Vagina (tissue), 2 donors: ENCODE measurements around the gene S1PR4. TPM values are rescaled to one million over a fixed set of nuclear protein-coding genes. Genes with fewer than 3 reads are reported as not detected.
A peak's percentile ranks its signal among the peaks of the same experiment; 100 is the strongest.

Experiments used
- DNase-seq, 2 donors: peaks; one replicate each; pipeline ENCODE4 v3.0.0-alpha.2; 2017; ENCODE audit errors: extremely low spot score in 2 of 2
- H3K27ac ChIP-seq: fragments of 200-600 bp; sonication (generic); one replicate; pipeline ENCODE4 v1.5.1; 2019
- H3K27me3 ChIP-seq: fragments of 200-600 bp; sonication (generic); one replicate; pipeline ENCODE4 v1.5.1; 2019
- H3K36me3 ChIP-seq, 2 donors: fragments of 200-600 bp; sonication (generic); one replicate each; pipeline ENCODE4 v1.5.1; 2017 to 2019
- H3K4me1 ChIP-seq: fragments of 200-600 bp; sonication (generic); one replicate; pipeline ENCODE4 v1.5.1; 2019
- H3K4me3 ChIP-seq, 2 donors: fragments of 200-600 bp; sonication (generic); 1 replicate in 1 of 2; 2 replicates in 1 of 2; pipeline ENCODE4 v1.5.1; 2016 to 2019
- H3K9me3 ChIP-seq: fragments of 200-600 bp; sonication (generic); one replicate; pipeline ENCODE4 v1.5.1; 2019
- CTCF ChIP-seq, 3 experiments: fragments of 450-650 bp in 2 of 3; fragments of 200-600 bp in 1 of 3; sonication (generic) in 1 of 3; IDR thresholded peaks; one replicate each; pipeline ENCODE4 v1.5.1; 2017 to 2019; ENCODE audit warnings: antibody characterized with exemption in 3 of 3, mild to moderate bottlenecking in 2 of 3, moderate library complexity in 2 of 3
- POLR2A ChIP-seq, 2 donors: fragments of 450-650 bp; IDR thresholded peaks; one replicate each; pipeline ENCODE4 v1.6.1; 2017; ENCODE audit warnings: antibody characterized with exemption in 2 of 2, mild to moderate bottlenecking in 2 of 2, moderate library complexity in 2 of 2
- POLR2AphosphoS5 ChIP-seq, 2 donors: sonication (generic); formaldehyde crosslinking; IDR thresholded peaks; one replicate each; pipeline ENCODE4 v1.9.0; 2017; ENCODE audit warnings: antibody characterized with exemption in 2 of 2, mild to moderate bottlenecking in 2 of 2, low read depth in 1 of 2; ENCODE audit not compliant: insufficient read depth in 1 of 2
- intact Hi-C: fragments of 100-400 bp; cut with DNase I; formaldehyde crosslinking; loops from one replicate; pipeline ENCODE4 v1.15.1; 2023
- total RNA-seq: library from RNA; depleted of rRNA; stranded (reverse); fragments of >200 nt; gene quantifications from one replicate; pipeline ENCODE4 v1.2.3, GENCODE V29; 2016

S1PR4 gene
- total RNA-seq, 1 donor from 2014 or later = not detected

DNA sequence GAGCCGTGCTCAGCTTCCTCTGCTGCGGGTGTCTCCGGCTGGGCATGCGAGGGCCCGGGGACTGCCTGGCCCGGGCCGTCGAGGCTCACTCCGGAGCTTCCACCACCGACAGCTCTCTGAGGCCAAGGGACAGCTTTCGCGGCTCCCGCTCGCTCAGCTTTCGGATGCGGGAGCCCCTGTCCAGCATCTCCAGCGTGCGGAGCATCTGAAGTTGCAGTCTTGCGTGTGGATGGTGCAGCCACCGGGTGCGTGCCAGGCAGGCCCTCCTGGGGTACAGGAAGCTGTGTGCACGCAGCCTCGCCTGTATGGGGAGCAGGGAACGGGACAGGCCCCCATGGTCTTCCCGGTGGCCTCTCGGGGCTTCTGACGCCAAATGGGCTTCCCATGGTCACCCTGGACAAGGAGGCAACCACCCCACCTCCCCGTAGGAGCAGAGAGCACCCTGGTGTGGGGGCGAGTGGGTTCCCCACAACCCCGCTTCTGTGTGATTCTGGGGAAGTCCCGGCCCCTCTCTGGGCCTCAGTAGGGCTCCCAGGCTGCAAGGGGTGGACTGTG is 1.2 kb downstream of the S1PR4 start:
- Histone ChIP-seq H3K27me3 (no peaks in the 10 kb centered on the region), H3K4me3 (peak overlapping the region; percentile 9 to 30), H3K36me3 (no peaks in the 10 kb centered on the region), H3K4me1 (peaks cover 26% of the 10 kb centered on the region), H3K27ac (peak overlapping the region; percentile 4), H3K9me3 (no peaks in the 10 kb centered on the region)
- no peak for TF ChIP-seq CTCF (IDR thresholded peaks at IDR 0.05)
- no peak for TF ChIP-seq POLR2AphosphoS5 (IDR thresholded peaks at IDR 0.05; ENCODE audit: insufficient read depth in 1 of 2, low read depth in 1 of 2)
- TF ChIP-seq POLR2A (IDR thresholded peaks at IDR 0.05) = no peak
- DNase-seq = no peak
- intact Hi-C loops = no loop called here

- Histone ChIP-seq H3K4me3 (no peak overlapping the region), H3K27ac (no peak overlapping the region), H3K9me3 (no peaks in the 10 kb centered on the region), H3K27me3 (no peaks in the 10 kb centered on the region), H3K4me1 (peaks cover 31% of the 10 kb centered on the region), H3K36me3 (peaks cover 0 to 4% of the 10 kb centered on the region in 2 donors)
- no peak for TF ChIP-seq POLR2A (IDR thresholded peaks at IDR 0.05)
- TF ChIP-seq POLR2AphosphoS5 (IDR thresholded peaks at IDR 0.05; ENCODE audit: insufficient read depth in 1 of 2, low read depth in 1 of 2) = no peak
- TF ChIP-seq CTCF (IDR thresholded peaks at IDR 0.05) = no peak
- no peak for DNase-seq
- intact Hi-C loops = no loop called here
Observed at GRCh38 chr19:3183721-3184641, 5.4 kb downstream of the S1PR4 start.

GRCh38 chr19:3184847-3185460 is 6.4 kb downstream of the S1PR4 start:
- Histone ChIP-seq H3K36me3 (peaks cover 0 to 10% of the 10 kb centered on the region in 2 donors), H3K4me3 (peak overlapping the region; percentile 76 to 100), H3K27ac (peak overlapping the region; percentile 86), H3K9me3 (no peaks in the 10 kb centered on the region), H3K27me3 (no peaks in the 10 kb centered on the region), H3K4me1 (peaks cover 37% of the 10 kb centered on the region)
- intact Hi-C loops = no loop called here
- TF ChIP-seq POLR2AphosphoS5 (IDR thresholded peaks at IDR 0.05; ENCODE audit: insufficient read depth in 1 of 2, low read depth in 1 of 2) (no peak), CTCF (IDR thresholded peaks at IDR 0.05) (peak in 1 of 3 experiments; percentile 8), POLR2A (IDR thresholded peaks at IDR 0.05) (no peak)
- no peak for DNase-seq

- TF ChIP-seq POLR2A (IDR thresholded peaks at IDR 0.05) (peak in 1 of 2 donors; percentile 29), CTCF (IDR thresholded peaks at IDR 0.05) (no peak), POLR2AphosphoS5 (IDR thresholded peaks at IDR 0.05; ENCODE audit: insufficient read depth in 1 of 2, low read depth in 1 of 2) (peak; percentile 77 to 95)
- Histone ChIP-seq H3K36me3 (peaks cover 0 to 10% of the 10 kb centered on the region in 2 donors), H3K27ac (peak within 1 kb of the TSS; percentile 86), H3K27me3 (no peaks in the 10 kb centered on the region), H3K4me1 (peaks cover 37% of the 10 kb centered on the region), H3K4me3 (peak within 1 kb of the TSS; percentile 76 to 100), H3K9me3 (no peaks in the 10 kb centered on the region)
- DNase-seq = peak in 1 of 2 donors; percentile 96
- intact Hi-C loops = no loop called here
Observed at GRCh38 chr19:3185461-3186159, 7.0 kb downstream of the S1PR4 start, which contains the start of gene NCLN. Gene NCLN (plus strand): TSS chr19:3185930. CDS start chr19:3186031, 101 bp downstream.
